OCI-LY3 (cell line): ENCODE measurements around the gene PERM1.

Source experiments
- H2AFZ ChIP-seq: fragments of 200-600, 300-600 bp; shearing (Covaris generic); 2 replicates; pipeline ENCODE4 v1.6.0; 2014; ENCODE audit warnings: antibody characterized with exemption, low read depth, low read length
- H3K27ac ChIP-seq: fragments of 200-600, 300-600 bp; sonication (generic); 2 replicates; pipeline ENCODE4 v1.5.1; 2014; ENCODE audit warnings: mild to moderate bottlenecking, low read length, moderate library complexity, mixed read lengths
- H3K27me3 ChIP-seq: fragments of 200-600, 300-600 bp; sonication (generic); 2 replicates; pipeline ENCODE4 v1.6.1; 2014; ENCODE audit warnings: low read depth, low read length, mixed read lengths
- H3K36me3 ChIP-seq: fragments of 200-600, 300-600 bp; sonication (generic); replicated peaks from 2 replicates; pipeline ENCODE3; 2014; ENCODE audit warnings: low read depth, low read length, mixed read lengths
- H3K4me1 ChIP-seq: fragments of 300-600, 200-600 bp; sonication (generic); 2 replicates; pipeline ENCODE4 v1.6.1; 2014; ENCODE audit warnings: low read length, mixed read lengths
- H3K4me2 ChIP-seq: fragments of 200-600, 300-600 bp; sonication (generic); 2 replicates; pipeline ENCODE4 v1.6.1; 2014; ENCODE audit warnings: low read length, mixed read lengths
- H3K4me3 ChIP-seq: fragments of 300-600, 200-600 bp; sonication (generic); 2 replicates; pipeline ENCODE4 v1.5.1; 2014; ENCODE audit warnings: antibody characterized with exemption, mild to moderate bottlenecking, low read length, moderate library complexity
- H3K79me2 ChIP-seq: fragments of 300-600, 200-600 bp; shearing (Covaris generic); 2 replicates; pipeline ENCODE4 v1.6.1; 2014; ENCODE audit warnings: mild to moderate bottlenecking, low read length, mixed read lengths
- H3K9ac ChIP-seq: fragments of 300-600, 200-600 bp; shearing (Covaris generic); 2 replicates; pipeline ENCODE4 v1.6.0; 2014; ENCODE audit warnings: mild to moderate bottlenecking, low read length, moderate library complexity
- H3K9me3 ChIP-seq: fragments of 200-600, 300-600 bp; shearing (Covaris generic); 2 replicates; pipeline ENCODE4 v1.6.1; 2014; ENCODE audit warnings: low read length, mixed read lengths; ENCODE audit not compliant: insufficient read depth
- H4K20me1 ChIP-seq: fragments of 200-600, 300-600 bp; sonication (generic); 2 replicates; pipeline ENCODE4 v1.6.1; 2016; ENCODE audit warnings: low read length, mixed read lengths; ENCODE audit not compliant: insufficient read depth
- EZH2phosphoT487 ChIP-seq: fragments of 200-600 bp; shearing (Covaris generic); IDR thresholded peaks from 2 replicates; pipeline ENCODE4 v1.6.1; 2018; ENCODE audit warnings: antibody characterized with exemption, mixed run types, low read depth
- TF ChIP-seq, protein P1 (sequence below): fragments of 200-600, 300-600 bp; sonication (generic); IDR thresholded peaks from 2 replicates; pipeline ENCODE4 v1.5.1; 2014; ENCODE audit warnings: antibody characterized with exemption, low read length, low read depth

PERM1 gene

DNA sequence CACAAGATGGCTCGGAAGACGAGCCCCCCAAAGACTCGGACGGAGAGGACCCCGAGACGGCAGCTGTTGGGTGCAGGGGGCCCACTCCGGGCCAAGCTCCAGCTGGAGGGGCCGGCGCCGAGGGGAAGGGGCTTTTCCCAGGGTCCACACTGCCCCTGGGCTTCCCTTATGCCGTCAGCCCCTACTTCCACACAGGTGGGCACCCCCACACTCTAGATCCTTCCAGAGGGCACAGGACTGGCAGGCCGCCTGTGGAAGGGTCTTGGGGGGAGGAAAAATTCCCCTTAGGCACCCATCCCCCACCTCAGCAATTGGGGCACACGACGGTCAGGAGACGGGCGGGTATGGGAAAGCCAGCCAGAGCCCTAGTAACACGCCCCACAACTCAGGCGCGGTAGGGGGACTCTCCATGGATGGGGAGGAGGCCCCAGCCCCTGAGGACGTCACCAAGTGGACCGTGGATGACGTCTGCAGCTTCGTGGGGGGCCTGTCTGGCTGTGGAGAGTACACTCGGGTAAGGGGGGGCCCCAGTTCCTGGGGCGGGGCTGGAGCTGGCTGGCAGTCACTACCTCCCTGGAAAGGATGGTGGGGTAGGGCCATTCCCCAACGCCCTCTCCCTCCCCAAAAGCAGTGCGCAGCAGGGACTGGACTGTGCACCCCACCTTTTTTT lies 38.9 kb downstream of the PERM1 start:
- peaks cover 37% of the 10 kb centered on the region for H3K27me3 ChIP-seq
- TF ChIP-seq EZH2phosphoT487: no peak
- TF ChIP-seq, protein P1, sequence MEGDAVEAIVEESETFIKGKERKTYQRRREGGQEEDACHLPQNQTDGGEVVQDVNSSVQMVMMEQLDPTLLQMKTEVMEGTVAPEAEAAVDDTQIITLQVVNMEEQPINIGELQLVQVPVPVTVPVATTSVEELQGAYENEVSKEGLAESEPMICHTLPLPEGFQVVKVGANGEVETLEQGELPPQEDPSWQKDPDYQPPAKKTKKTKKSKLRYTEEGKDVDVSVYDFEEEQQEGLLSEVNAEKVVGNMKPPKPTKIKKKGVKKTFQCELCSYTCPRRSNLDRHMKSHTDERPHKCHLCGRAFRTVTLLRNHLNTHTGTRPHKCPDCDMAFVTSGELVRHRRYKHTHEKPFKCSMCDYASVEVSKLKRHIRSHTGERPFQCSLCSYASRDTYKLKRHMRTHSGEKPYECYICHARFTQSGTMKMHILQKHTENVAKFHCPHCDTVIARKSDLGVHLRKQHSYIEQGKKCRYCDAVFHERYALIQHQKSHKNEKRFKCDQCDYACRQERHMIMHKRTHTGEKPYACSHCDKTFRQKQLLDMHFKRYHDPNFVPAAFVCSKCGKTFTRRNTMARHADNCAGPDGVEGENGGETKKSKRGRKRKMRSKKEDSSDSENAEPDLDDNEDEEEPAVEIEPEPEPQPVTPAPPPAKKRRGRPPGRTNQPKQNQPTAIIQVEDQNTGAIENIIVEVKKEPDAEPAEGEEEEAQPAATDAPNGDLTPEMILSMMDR: no peak
- H3K4me1 ChIP-seq: peaks cover 31% of the 10 kb centered on the region
- H3K36me3 ChIP-seq: peaks cover 5% of the 10 kb centered on the region
- H3K4me3 ChIP-seq: peak overlapping the region; percentile 77
- no peak overlapping the region for H2AFZ ChIP-seq
- H3K4me2 ChIP-seq: peak overlapping the region; percentile 76
- H3K79me2 ChIP-seq: no peaks in the 10 kb centered on the region
- H3K27ac ChIP-seq: no peak overlapping the region
- no peaks in the 10 kb centered on the region for H3K9me3 ChIP-seq
- H3K9ac ChIP-seq: no peak overlapping the region
- H4K20me1 ChIP-seq: peaks cover 11% of the 10 kb centered on the region

GRCh38 chr1:942411-942821 lies 39.5 kb downstream of the PERM1 start:
- Histone ChIP-seq H3K79me2 (no peaks in the 10 kb centered on the region), H3K4me1 (peaks cover 31% of the 10 kb centered on the region), H4K20me1 (peaks cover 10% of the 10 kb centered on the region), H3K9me3 (no peaks in the 10 kb centered on the region), H3K27me3 (peaks cover 37% of the 10 kb centered on the region), H3K27ac (no peak overlapping the region), H2AFZ (no peak overlapping the region), H3K36me3 (no peaks in the 10 kb centered on the region), H3K4me3 (peak overlapping the region; percentile 77), H3K4me2 (peak overlapping the region; percentile 76), H3K9ac (no peak overlapping the region)
- TF ChIP-seq, protein P1: no peak
- no peak for TF ChIP-seq EZH2phosphoT487

- Histone ChIP-seq H3K4me2 (peak overlapping the region; percentile 76), H3K4me1 (peaks cover 31% of the 10 kb centered on the region), H3K27ac (no peak overlapping the region), H3K4me3 (peak overlapping the region; percentile 77), H3K9ac (no peak overlapping the region), H4K20me1 (peaks cover 5% of the 10 kb centered on the region; the same call in 1 of the 2 replicates), H3K27me3 (peaks cover 37% of the 10 kb centered on the region), H3K36me3 (no peaks in the 10 kb centered on the region), H3K79me2 (no peaks in the 10 kb centered on the region), H2AFZ (no peak overlapping the region), H3K9me3 (no peaks in the 10 kb centered on the region)
- no peak for TF ChIP-seq EZH2phosphoT487
- TF ChIP-seq, protein P1: no peak
These were observed 40.1 kb downstream of the PERM1 start for GRCh38 chr1:941588-942383.

DNA sequence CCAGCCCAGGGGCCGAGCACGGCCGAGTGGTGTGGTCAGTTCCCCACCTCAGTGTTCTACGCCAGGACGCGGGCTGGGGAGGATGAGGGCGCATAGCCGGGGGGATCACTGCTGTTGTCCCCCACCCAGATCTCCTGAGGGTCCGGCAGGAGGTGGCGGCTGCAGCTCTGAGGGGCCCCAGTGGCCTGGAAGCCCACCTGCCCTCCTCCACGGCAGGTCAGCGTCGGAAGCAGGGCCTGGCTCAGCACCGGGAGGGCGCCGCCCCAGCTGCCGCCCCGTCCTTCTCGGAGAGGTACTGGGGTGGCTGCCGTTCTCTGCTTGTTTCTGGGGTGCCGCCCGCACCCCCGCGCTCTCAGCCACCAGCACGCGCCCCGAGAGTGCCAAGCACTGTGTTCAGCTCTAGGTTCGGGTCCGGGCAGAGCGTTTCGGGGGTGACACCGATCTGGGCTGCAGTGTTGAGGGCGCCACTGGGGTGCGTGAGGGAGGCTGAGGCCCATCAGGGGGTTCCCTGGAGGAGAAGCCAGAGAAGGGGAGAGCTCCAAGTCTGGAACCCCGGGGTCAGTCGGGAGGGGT lies 40.8 kb downstream of the PERM1 start:
- Histone ChIP-seq H3K4me1 (peaks cover 31% of the 10 kb centered on the region), H2AFZ (no peak overlapping the region), H3K79me2 (no peaks in the 10 kb centered on the region), H3K9me3 (no peaks in the 10 kb centered on the region), H3K27ac (no peak overlapping the region), H3K36me3 (no peaks in the 10 kb centered on the region), H3K4me2 (peak overlapping the region; percentile 76), H3K27me3 (peaks cover 37% of the 10 kb centered on the region), H4K20me1 (peaks cover 5% of the 10 kb centered on the region; the same call in 1 of the 2 replicates), H3K4me3 (peak overlapping the region; percentile 77), H3K9ac (no peak overlapping the region)
- TF ChIP-seq, protein P1: no peak
- no peak for TF ChIP-seq EZH2phosphoT487
